Loucy (cell line): Measurements from ENCODE around the gene SOX8.

Experiments used
- H2AFZ ChIP-seq: fragments of 200-600 bp; sonication (generic); 2 replicates; pipeline ENCODE4 v1.6.0; 2016; ENCODE audit warnings: antibody characterized with exemption, mild to moderate bottlenecking, low read length, moderate library complexity
- H3F3A ChIP-seq: fragments of 200-600 bp; 2 replicates; pipeline ENCODE4 v1.6.0; 2016; ENCODE audit warnings: antibody characterized with exemption, low read depth, mild to moderate bottlenecking
- H3K27me3 ChIP-seq: fragments of 200-600 bp; sonication (generic); 2 replicates; pipeline ENCODE4 v1.6.1; 2014; ENCODE audit warnings: low read length, mild to moderate bottlenecking; ENCODE audit not compliant: insufficient read depth, poor library complexity, severe bottlenecking
- H3K36me3 ChIP-seq: fragments of 200-600 bp; sonication (generic); 2 replicates; pipeline ENCODE4 v1.6.1; 2016; ENCODE audit warnings: low read length; ENCODE audit not compliant: insufficient read depth
- H3K4me1 ChIP-seq: fragments of 200-600 bp; sonication (generic); 2 replicates; pipeline ENCODE4 v1.5.1; 2014; ENCODE audit warnings: low read length, mild to moderate bottlenecking; ENCODE audit not compliant: insufficient read depth, poor library complexity, severe bottlenecking
- H3K4me2 ChIP-seq: fragments of 200-600 bp; sonication (generic); 2 replicates; pipeline ENCODE4 v1.6.0; 2014; ENCODE audit warnings: antibody characterized with exemption, low read length, low read depth, mild to moderate bottlenecking; ENCODE audit not compliant: poor library complexity, severe bottlenecking
- H3K4me3 ChIP-seq: fragments of 200-600 bp; sonication (generic); 2 replicates; pipeline ENCODE4 v1.5.1; 2014; ENCODE audit warnings: low read length, mild to moderate bottlenecking, mixed read lengths; ENCODE audit not compliant: poor library complexity, severe bottlenecking
- H3K79me2 ChIP-seq: fragments of 200-600 bp; sonication (generic); 2 replicates; pipeline ENCODE4 v1.6.1; 2014; ENCODE audit warnings: low read length; ENCODE audit not compliant: insufficient read depth
- H3K9ac ChIP-seq: fragments of 200-600 bp; sonication (generic); 2 replicates; pipeline ENCODE4 v1.6.0; 2014; ENCODE audit warnings: mild to moderate bottlenecking, low read depth, low read length, moderate library complexity; ENCODE audit not compliant: poor library complexity, severe bottlenecking
- H3K9me2 ChIP-seq: fragments of 200-600 bp; sonication (generic); replicated peaks from 2 replicates; pipeline ENCODE4 v1.6.1; 2016; ENCODE audit warnings: low read depth, low read length, mixed read lengths
- H3K9me3 ChIP-seq: fragments of 200-600 bp; sonication (generic); 2 replicates; pipeline ENCODE4 v1.6.1; 2014; ENCODE audit warnings: mild to moderate bottlenecking, antibody characterized with exemption, low read length, low read depth; ENCODE audit not compliant: insufficient read depth
- H4K20me1 ChIP-seq: fragments of 200-600 bp; sonication (generic); 2 replicates; pipeline ENCODE4 v1.6.0; 2014; ENCODE audit warnings: antibody characterized with exemption, low read length, mild to moderate bottlenecking; ENCODE audit not compliant: insufficient read depth, poor library complexity, severe bottlenecking
- CTCF ChIP-seq: fragments of 200-600 bp; sonication (generic); conservative IDR thresholded peaks from 2 replicates; pipeline ENCODE4 v1.5.1; 2014; ENCODE audit warnings: mild to moderate bottlenecking, antibody characterized with exemption, low read length
- EZH2phosphoT487 ChIP-seq: fragments of 200-600 bp; IDR thresholded peaks from 2 replicates; pipeline ENCODE4 v1.6.1; 2018; ENCODE audit warnings: antibody characterized with exemption, mild to moderate bottlenecking, moderate library complexity, borderline replicate concordance

SOX8 gene

GRCh38 chr16:939311-939710 is 42.3 kb upstream of the SOX8 start:
- TF ChIP-seq CTCF = no peak
- TF ChIP-seq EZH2phosphoT487 = no peak
- Histone ChIP-seq H3K4me1 (no peaks in the 10 kb centered on the region), H3K4me2 (no peak overlapping the region), H3K4me3 (no peak overlapping the region), H3K27me3 (no peaks in the 10 kb centered on the region), H3K79me2 (no peaks in the 10 kb centered on the region), H2AFZ (no peak overlapping the region), H3K36me3 (no peaks in the 10 kb centered on the region), H4K20me1 (no peaks in the 10 kb centered on the region), H3K9ac (no peak overlapping the region), H3K9me2 (no peaks in the 10 kb centered on the region), H3K9me3 (no peaks in the 10 kb centered on the region), H3F3A (no peaks in the 10 kb centered on the region)

GRCh38 chr16:939941-940340 is 41.6 kb upstream of the SOX8 start:
- Histone ChIP-seq H3K4me2 (no peak overlapping the region), H3K9me3 (no peaks in the 10 kb centered on the region), H3F3A (no peaks in the 10 kb centered on the region), H3K4me1 (no peaks in the 10 kb centered on the region), H3K9ac (no peak overlapping the region), H2AFZ (no peak overlapping the region), H3K9me2 (no peaks in the 10 kb centered on the region), H4K20me1 (no peaks in the 10 kb centered on the region), H3K4me3 (no peak overlapping the region), H3K27me3 (no peaks in the 10 kb centered on the region), H3K79me2 (no peaks in the 10 kb centered on the region), H3K36me3 (no peaks in the 10 kb centered on the region)
- TF ChIP-seq EZH2phosphoT487 (no peak), CTCF (no peak)

DNA sequence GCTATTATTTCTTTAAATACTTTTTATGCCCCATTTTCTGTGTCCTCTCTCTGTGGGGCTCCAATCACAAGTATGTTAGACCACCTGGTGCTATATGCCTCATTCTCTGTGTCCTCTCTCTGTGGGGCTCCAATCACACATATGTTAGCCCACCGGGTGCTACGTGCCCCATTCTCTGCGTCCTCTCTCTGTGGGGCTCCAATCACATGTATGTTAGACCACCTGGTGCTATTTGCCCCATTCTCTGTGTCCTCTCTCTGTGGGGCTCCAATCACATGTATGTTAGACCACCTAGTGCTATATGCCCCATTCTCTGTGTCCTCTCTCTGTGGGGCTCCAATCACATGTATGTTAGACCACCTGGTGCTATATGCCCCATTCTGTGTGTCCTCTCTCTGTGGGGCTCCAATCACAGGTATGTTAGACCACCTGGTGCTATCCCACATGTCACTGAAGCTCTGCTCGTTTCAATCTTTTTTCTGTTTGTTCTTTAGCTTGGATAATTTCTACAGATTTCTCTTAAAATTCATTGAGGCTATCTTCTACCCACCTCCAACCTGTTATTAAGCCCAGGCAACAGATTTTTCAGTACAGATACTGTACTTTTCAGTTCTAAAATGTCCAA is 39.0 kb upstream of the SOX8 start:
- H3K4me2 ChIP-seq = no peak overlapping the region
- H3F3A ChIP-seq = no peaks in the 10 kb centered on the region
- no peak overlapping the region for H2AFZ ChIP-seq
- H3K9me3 ChIP-seq = no peaks in the 10 kb centered on the region
- no peaks in the 10 kb centered on the region for H4K20me1 ChIP-seq
- TF ChIP-seq CTCF = no peak
- no peak for TF ChIP-seq EZH2phosphoT487
- H3K4me3 ChIP-seq = no peak overlapping the region
- H3K9ac ChIP-seq = no peak overlapping the region
- no peaks in the 10 kb centered on the region for H3K79me2 ChIP-seq
- no peaks in the 10 kb centered on the region for H3K9me2 ChIP-seq
- H3K36me3 ChIP-seq = no peaks in the 10 kb centered on the region
- no peaks in the 10 kb centered on the region for H3K4me1 ChIP-seq
- no peaks in the 10 kb centered on the region for H3K27me3 ChIP-seq
